ENCODE measurements around the gene C9orf152.
A peak's percentile ranks its signal among the peaks of the same experiment; 100 is the strongest.
"Not testable (repeated sequence)": the region's sequence is repeated elsewhere in the genome, so short reads cannot be mapped to it uniquely, and the experiment has no call there.

The C9orf152 gene

GRCh38 chr9:110205612-110206011, 2.3 kb downstream of the C9orf152 start:
- H3K9me3 Mint-ChIP-seq; ATAC-seq (replicated peaks); H3K4me1 Mint-ChIP-seq (ENCODE audit: low read depth in 2 of 2); H3K36me3 Mint-ChIP-seq (ENCODE audit: insufficient read depth); H3K4me3 Mint-ChIP-seq; H3K27ac Mint-ChIP-seq; DNase-seq: not testable (repeated sequence)
- peaks cover 33 to 59% of the 10 kb centered on the region in 2 donors for H3K27me3 Mint-ChIP-seq

DNA sequence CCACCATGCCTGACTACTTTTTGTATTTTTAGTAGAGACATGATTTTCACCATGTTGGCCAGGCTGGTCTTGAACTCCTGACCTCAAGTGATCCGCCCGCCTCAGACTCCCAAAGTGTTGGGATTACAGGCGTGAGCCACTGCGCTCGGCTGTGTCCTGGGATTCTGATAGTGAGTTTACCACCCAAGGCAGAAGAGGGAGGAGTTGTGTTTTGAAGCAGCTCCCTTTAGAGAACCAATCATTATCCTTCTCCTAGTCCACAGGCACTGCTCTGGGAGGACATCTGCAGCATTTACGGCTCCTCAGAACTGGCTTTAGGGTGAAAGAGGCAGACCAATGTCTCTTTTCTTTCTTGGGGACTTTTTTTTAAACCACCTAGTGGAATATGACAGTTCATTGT, 5.7 kb downstream of the C9orf152 start:
- Mint-ChIP-seq H3K36me3 (ENCODE audit: insufficient read depth) (no peaks in the 10 kb centered on the region), H3K4me3 (no peak overlapping the region), H3K27me3 (peaks cover 26 to 42% of the 10 kb centered on the region in 2 donors), H3K27ac (no peak overlapping the region), H3K9me3 (no peaks in the 10 kb centered on the region), H3K4me1 (ENCODE audit: low read depth in 2 of 2) (no peaks in the 10 kb centered on the region)
- DNase-seq (no peak), ATAC-seq (replicated peaks) (no peak)

DNA sequence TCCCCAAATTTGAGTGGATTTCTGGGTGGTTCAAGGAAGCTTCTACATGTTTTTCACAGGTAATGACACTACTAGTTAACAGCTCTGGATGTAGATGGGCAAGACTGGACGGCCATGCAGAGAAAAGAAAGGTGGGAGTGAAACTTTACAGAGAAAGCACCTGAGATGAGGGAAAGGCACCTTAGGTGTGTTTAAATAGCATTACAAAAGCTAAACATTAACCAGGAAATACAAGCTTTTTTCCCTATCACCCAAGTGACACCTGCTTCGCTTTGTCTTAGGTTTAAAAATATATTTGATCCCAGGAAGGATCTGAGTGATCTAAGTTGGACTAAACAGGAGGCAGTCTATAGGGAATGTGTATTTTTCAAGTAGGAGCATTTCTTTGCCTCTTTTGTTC, 8.3 kb downstream of the C9orf152 start:
- no peaks in the 10 kb centered on the region for H3K4me1 Mint-ChIP-seq (ENCODE audit: low read depth in 2 of 2)
- DNase-seq: no peak
- no peak overlapping the region for H3K4me3 Mint-ChIP-seq
- H3K9me3 Mint-ChIP-seq: no peaks in the 10 kb centered on the region
- no peak for ATAC-seq (replicated peaks)
- no peaks in the 10 kb centered on the region for H3K36me3 Mint-ChIP-seq (ENCODE audit: insufficient read depth)
- no peak overlapping the region for H3K27ac Mint-ChIP-seq
- peaks cover 10 to 29% of the 10 kb centered on the region in 2 donors for H3K27me3 Mint-ChIP-seq

- Mint-ChIP-seq H3K27me3 (peaks cover 3 to 30% of the 10 kb centered on the region in 2 donors), H3K36me3 (ENCODE audit: insufficient read depth) (no peaks in the 10 kb centered on the region), H3K4me1 (ENCODE audit: low read depth in 2 of 2) (no peaks in the 10 kb centered on the region), H3K9me3 (no peaks in the 10 kb centered on the region), H3K4me3 (no peak overlapping the region), H3K27ac (no peak overlapping the region)
- no peak for ATAC-seq (replicated peaks)
- DNase-seq: no peak
Measured at GRCh38 chr9:110198357-110198756, 9.6 kb downstream of the C9orf152 start.

DNA sequence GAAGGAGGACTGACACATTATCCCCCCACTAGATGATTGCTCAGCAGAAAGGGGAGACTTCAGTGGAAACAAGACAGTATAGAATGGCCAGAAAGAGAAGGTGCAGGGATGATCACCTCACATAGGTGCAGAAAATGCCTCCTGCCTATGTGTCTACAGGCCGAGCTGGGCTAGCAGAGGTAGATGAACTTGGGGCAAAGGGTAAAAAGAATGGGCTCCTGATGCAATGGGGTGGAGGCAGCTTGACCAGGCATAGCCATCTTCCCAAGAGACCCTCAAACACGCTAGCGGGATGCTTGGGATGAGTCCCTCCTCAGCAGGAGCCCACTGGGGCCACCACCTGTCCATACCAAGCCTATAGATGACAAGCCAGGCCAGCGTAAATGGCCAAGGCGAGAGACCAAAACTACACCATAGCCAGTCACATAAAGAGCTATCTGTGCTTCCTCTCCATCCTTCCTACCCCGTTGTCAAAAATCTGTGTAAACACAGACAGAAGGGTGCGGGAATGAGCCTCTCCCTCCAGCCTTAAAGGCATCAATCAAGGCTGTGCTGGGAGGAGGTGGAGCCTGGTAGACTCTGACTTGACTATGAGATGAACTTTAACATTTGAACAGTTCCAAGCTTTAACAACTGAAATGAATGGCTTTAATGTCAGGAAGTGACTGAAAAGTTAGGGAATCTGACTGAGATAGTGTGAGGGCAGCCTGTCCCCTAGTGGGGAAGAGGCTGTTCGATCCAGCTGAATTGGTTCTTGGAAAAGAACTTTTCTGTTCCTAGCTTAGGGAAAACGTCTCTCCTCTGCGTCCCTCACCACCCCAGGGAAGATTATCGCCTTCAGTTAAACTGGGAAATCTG, 10.4 kb downstream of the C9orf152 start:
- Mint-ChIP-seq H3K9me3 (no peaks in the 10 kb centered on the region), H3K27ac (no peak overlapping the region), H3K27me3 (peaks cover 7 to 30% of the 10 kb centered on the region in 2 donors), H3K4me1 (ENCODE audit: low read depth in 2 of 2) (no peaks in the 10 kb centered on the region), H3K36me3 (ENCODE audit: insufficient read depth) (no peaks in the 10 kb centered on the region), H3K4me3 (no peak overlapping the region)
- ATAC-seq (replicated peaks) (no peak), DNase-seq (no peak)

DNA sequence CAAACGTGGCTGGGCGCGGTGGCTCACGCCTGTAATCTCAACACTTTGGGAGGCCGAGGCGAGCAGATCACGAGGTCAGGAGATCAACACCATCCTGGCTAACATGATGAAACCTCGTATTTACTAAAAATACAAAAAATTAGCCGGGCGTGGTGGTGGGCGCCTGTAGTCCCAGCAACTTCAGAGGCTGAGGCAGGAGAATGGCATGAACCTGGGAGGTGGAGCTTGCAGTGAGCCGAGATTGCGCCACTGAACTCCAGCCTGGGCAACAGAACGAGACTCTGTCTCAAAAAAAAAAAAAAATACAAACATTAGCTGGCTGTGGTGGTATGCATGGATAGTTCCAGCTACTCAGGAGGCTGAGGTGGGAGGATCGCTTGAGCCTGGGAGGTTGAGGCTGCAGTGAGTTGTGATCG, 11.9 kb downstream of the C9orf152 start:
- not testable (repeated sequence) for DNase-seq; H3K4me3 Mint-ChIP-seq; ATAC-seq (replicated peaks); H3K36me3 Mint-ChIP-seq (ENCODE audit: insufficient read depth); H3K4me1 Mint-ChIP-seq (ENCODE audit: low read depth in 2 of 2); H3K27ac Mint-ChIP-seq; H3K9me3 Mint-ChIP-seq
- H3K27me3 Mint-ChIP-seq: peaks cover 9 to 34% of the 10 kb centered on the region in 2 donors

GRCh38 chr9:110192531-110193261, 15.3 kb downstream of the C9orf152 start:
- Mint-ChIP-seq H3K9me3 (no peaks in the 10 kb centered on the region), H3K4me1 (ENCODE audit: low read depth in 2 of 2) (no peaks in the 10 kb centered on the region), H3K27ac (no peak overlapping the region), H3K4me3 (no peak overlapping the region), H3K27me3 (peaks cover 9 to 34% of the 10 kb centered on the region in 2 donors), H3K36me3 (ENCODE audit: insufficient read depth) (no peaks in the 10 kb centered on the region)
- DNase-seq (no peak), ATAC-seq (replicated peaks) (no peak)

- ATAC-seq (replicated peaks): no peak
- DNase-seq: no peak
Measured at GRCh38 chr9:110191615-110192014, 16.3 kb downstream of the C9orf152 start.

DNA sequence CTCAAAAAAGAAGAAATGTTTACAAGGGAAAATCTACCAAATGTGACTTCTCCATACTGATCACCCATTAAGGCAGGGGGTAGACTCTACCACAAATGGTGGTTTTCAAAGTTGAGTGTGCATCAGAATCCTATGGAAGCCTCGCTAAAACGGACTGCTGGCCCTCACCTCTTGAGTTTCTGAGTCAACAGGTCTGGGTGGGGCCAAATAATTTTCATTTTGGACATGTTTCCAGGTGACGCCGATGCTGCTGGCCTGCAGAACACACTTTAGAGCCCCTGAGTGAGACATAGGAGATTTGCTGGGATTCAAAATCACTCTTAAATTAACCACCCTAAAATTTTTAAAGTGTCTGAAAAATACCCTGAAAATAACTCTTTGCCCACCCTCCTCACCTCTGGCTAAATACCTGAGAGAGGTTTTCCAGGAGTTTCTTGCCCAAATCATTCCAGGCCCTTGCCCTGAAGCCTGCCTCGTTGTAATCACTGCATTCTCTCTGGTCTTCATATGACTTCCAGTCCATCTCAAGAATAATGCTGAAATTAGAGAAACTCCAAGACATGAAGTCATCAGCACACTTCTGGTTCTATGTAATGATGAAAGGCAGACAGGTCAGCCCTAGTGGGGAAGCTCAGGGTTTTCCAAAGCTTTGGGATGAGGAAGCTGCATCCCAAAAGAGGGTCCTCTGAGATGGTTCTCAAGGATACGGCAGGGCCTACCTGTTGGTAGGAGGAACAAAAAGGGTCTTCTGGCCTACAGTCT, 18.2 kb downstream of the C9orf152 start:
- no peak for DNase-seq
- Mint-ChIP-seq H3K27ac (peak overlapping the region in 1 of 2 donors; percentile 28), H3K4me1 (ENCODE audit: low read depth in 2 of 2) (no peaks in the 10 kb centered on the region), H3K27me3 (peaks cover 9 to 23% of the 10 kb centered on the region in 2 donors), H3K4me3 (no peak overlapping the region), H3K9me3 (no peaks in the 10 kb centered on the region), H3K36me3 (ENCODE audit: insufficient read depth) (peaks cover 3% of the 10 kb centered on the region)
- no peak for ATAC-seq (replicated peaks)

More at GRCh38 chr9:110191615-110192014, 16.3 kb downstream of the C9orf152 start:
- H3K36me3 Mint-ChIP-seq (ENCODE audit: insufficient read depth): peaks cover under 1% of the 10 kb centered on the region
- H3K27ac Mint-ChIP-seq: no peak overlapping the region
- H3K27me3 Mint-ChIP-seq: peaks cover 9 to 34% of the 10 kb centered on the region in 2 donors
- no peaks in the 10 kb centered on the region for H3K4me1 Mint-ChIP-seq (ENCODE audit: low read depth in 2 of 2)
- H3K9me3 Mint-ChIP-seq: no peaks in the 10 kb centered on the region
- no peak overlapping the region for H3K4me3 Mint-ChIP-seq

DNA sequence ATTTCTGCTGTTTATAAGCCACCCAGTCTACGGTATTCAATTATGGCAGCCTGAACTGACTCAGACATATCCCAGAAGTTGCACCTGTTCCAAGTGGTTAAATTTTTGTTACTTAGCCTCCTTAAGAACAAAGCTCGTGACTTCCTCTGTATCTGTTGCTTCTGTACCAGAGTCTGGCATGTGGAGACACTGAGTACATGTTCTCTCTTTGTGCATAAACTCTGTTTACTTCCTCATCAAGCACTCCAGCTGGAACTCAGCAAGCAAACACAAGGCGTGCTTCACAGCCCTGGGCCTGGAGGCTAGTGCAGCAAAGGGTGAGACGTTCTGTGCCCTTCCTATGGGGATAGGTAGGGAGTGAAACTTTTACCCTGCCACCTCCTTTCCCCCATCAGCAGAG, 19.0 kb downstream of the C9orf152 start:
- no peak for ATAC-seq (replicated peaks)
- Mint-ChIP-seq H3K4me1 (ENCODE audit: low read depth in 2 of 2) (no peaks in the 10 kb centered on the region), H3K27me3 (peaks cover 9 to 16% of the 10 kb centered on the region in 2 donors), H3K9me3 (no peaks in the 10 kb centered on the region), H3K4me3 (no peak overlapping the region), H3K27ac (no peak overlapping the region), H3K36me3 (ENCODE audit: insufficient read depth) (peaks cover 3% of the 10 kb centered on the region)
- no peak for DNase-seq

- no peak overlapping the region for H3K27ac Mint-ChIP-seq
- no peaks in the 10 kb centered on the region for H3K9me3 Mint-ChIP-seq
- DNase-seq (no peak), ATAC-seq (replicated peaks) (no peak)
- H3K4me1 Mint-ChIP-seq (ENCODE audit: low read depth in 2 of 2): no peaks in the 10 kb centered on the region
- H3K36me3 Mint-ChIP-seq (ENCODE audit: insufficient read depth): peaks cover 3% of the 10 kb centered on the region
- no peak overlapping the region for H3K4me3 Mint-ChIP-seq
- peaks cover 7 to 10% of the 10 kb centered on the region in 2 donors for H3K27me3 Mint-ChIP-seq
Measured at GRCh38 chr9:110188101-110188500, 19.9 kb downstream of the C9orf152 start.

DNA sequence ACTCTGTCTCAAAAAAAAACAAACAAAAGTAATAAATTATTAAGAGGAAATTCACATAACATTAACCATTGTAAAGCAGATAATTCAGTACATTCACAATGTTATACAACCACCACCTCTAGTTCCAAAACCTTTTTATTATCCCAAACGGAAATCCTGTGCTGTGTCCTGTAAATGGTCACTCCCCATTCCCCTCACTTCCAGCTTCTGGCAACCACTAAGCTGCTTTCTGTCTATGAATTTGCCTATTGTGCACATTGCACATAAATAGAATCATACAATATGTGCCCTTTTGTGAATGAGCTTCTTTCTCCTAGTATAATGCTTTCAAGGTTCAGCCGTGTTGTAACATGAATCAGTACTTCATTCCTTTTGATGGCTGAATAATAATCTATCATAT, 20.8 kb downstream of the C9orf152 start:
- peaks cover 0 to under 1% of the 10 kb centered on the region in 2 donors for H3K27me3 Mint-ChIP-seq
- H3K27ac Mint-ChIP-seq: no peak overlapping the region

GRCh38 chr9:110186254-110186653, 21.7 kb downstream of the C9orf152 start:
- H3K4me3 Mint-ChIP-seq: no peak overlapping the region
- DNase-seq (no peak), ATAC-seq (replicated peaks) (no peak)
- no peak overlapping the region for H3K27ac Mint-ChIP-seq
- peaks cover 0 to 2% of the 10 kb centered on the region in 2 donors for H3K4me1 Mint-ChIP-seq (ENCODE audit: low read depth in 2 of 2)
- H3K27me3 Mint-ChIP-seq: no peaks in the 10 kb centered on the region
- no peaks in the 10 kb centered on the region for H3K9me3 Mint-ChIP-seq
- peaks cover 3% of the 10 kb centered on the region for H3K36me3 Mint-ChIP-seq (ENCODE audit: insufficient read depth)

More for the DNA sequence above, 20.8 kb downstream of the C9orf152 start:
- no peak overlapping the region for H3K4me3 Mint-ChIP-seq
- DNase-seq: no peak
- H3K9me3 Mint-ChIP-seq: no peaks in the 10 kb centered on the region
- H3K36me3 Mint-ChIP-seq (ENCODE audit: insufficient read depth): peaks cover 3% of the 10 kb centered on the region
- no peak for ATAC-seq (replicated peaks)
- peaks cover 0 to 2% of the 10 kb centered on the region in 2 donors for H3K4me1 Mint-ChIP-seq (ENCODE audit: low read depth in 2 of 2)

Measured in effector memory CD8-positive, alpha-beta T cell (primary cell).